SK-N-SH (cell line): Measurements from ENCODE around the gene TMEM179B. TPM values are rescaled to one million over a fixed set of nuclear protein-coding genes. Genes with fewer than 3 reads are reported as not detected.

Source experiments
- CTCF ChIA-PET: fragments of 300-600, 350-600 bp; formaldehyde crosslinking; extraction: SDS; loops from one replicate; lab custom pipeline; 2021; lab: Yijun Ruan, JAX
- POLR2A ChIA-PET: fragments of 350-600 bp; sonication (Branson Sonifier 250); formaldehyde crosslinking; extraction: SDS; loops from one replicate; lab custom pipeline; 2020; ENCODE audit warnings: antibody characterized with exemption, inconsistent platforms; lab: Yijun Ruan, JAX
- DNase-seq: peaks from one replicate; pipeline ENCODE4 v3.0.0; 2012
- H2AFZ ChIP-seq: fragments of 200-600 bp; sonication (generic); 2 replicates; pipeline ENCODE4 v1.8.1; 2016; ENCODE audit warnings: antibody characterized with exemption, mild to moderate bottlenecking, low read depth
- H3F3A ChIP-seq: fragments of 200-600 bp; sonication (generic); replicated peaks from 2 replicates; pipeline ENCODE3; 2016; ENCODE audit warnings: antibody characterized with exemption, mild to moderate bottlenecking; ENCODE audit not compliant: insufficient read depth
- H3K27ac ChIP-seq, 2 experiments: fragments of 200-500 bp in 1 of 2; fragments of 200-600 bp in 1 of 2; sonication (Bioruptor generic) in 1 of 2; sonication (generic), shearing (Covaris generic) in 1 of 2; 2 replicates each; pipeline versions ENCODE4 v1.5.1 to v1.6.1; 2014 to 2016; ENCODE audit warnings: low read depth in 2 of 2, inconsistent platforms in 1 of 2, low read length in 1 of 2, mild to moderate bottlenecking in 1 of 2, mixed read lengths in 1 of 2
- H3K27me3 ChIP-seq: fragments of 200-600 bp; sonication (generic), shearing (Covaris generic); 2 replicates; pipeline ENCODE4 v1.6.1; 2016; ENCODE audit warnings: mixed run types; ENCODE audit not compliant: insufficient read depth
- H3K36me3 ChIP-seq, 2 experiments: fragments of 200-500 bp in 1 of 2; fragments of 200-600 bp in 1 of 2; sonication (Bioruptor generic) in 1 of 2; sonication (generic) in 1 of 2; replicated peaks in 1 of 2; 2 replicates each; pipeline versions ENCODE3 to v1.5.1; 2014 to 2016; ENCODE audit warnings: low read length in 1 of 2, mild to moderate bottlenecking in 1 of 2; ENCODE audit not compliant: insufficient read depth in 2 of 2, control insufficient read depth in 1 of 2
- H3K4me1 ChIP-seq, 2 experiments: fragments of 200-500 bp in 1 of 2; fragments of 200-600 bp in 1 of 2; sonication (Bioruptor generic) in 1 of 2; sonication (generic), shearing (Covaris generic) in 1 of 2; 2 replicates each; pipeline versions ENCODE4 v1.5.1 to v1.6.1; 2014 to 2016; ENCODE audit warnings: low read depth in 1 of 2, low read length in 1 of 2, mixed run types in 1 of 2; ENCODE audit not compliant: insufficient read depth in 2 of 2, control insufficient read depth in 1 of 2
- H3K4me2 ChIP-seq: fragments of 200-600 bp; sonication (generic), shearing (Covaris generic); 2 replicates; pipeline ENCODE4 v1.6.1; 2017; ENCODE audit warnings: mixed run types
- H3K4me3 ChIP-seq, 2 experiments: fragments of 200-500 bp in 1 of 2; fragments of 200-600 bp in 1 of 2; sonication (Bioruptor generic) in 1 of 2; sonication (generic), shearing (Covaris generic) in 1 of 2; 2 replicates each; pipeline versions ENCODE4 v1.5.1 to v1.8.1; 2014 to 2016; ENCODE audit warnings: low read depth in 2 of 2, inconsistent platforms in 1 of 2, low read length in 1 of 2, mild to moderate bottlenecking in 1 of 2, mixed read lengths in 1 of 2, moderate library complexity in 1 of 2
- H3K79me2 ChIP-seq: fragments of 200-600 bp; sonication (generic); 2 replicates; pipeline ENCODE4 v1.8.1; 2017; ENCODE audit warnings: mild to moderate bottlenecking; ENCODE audit not compliant: insufficient read depth
- H3K9ac ChIP-seq: fragments of 200-600 bp; sonication (generic); 2 replicates; pipeline ENCODE4 v1.6.1; 2017; ENCODE audit warnings: mixed run types
- H3K9me2 ChIP-seq: fragments of 200-600 bp; sonication (generic); 2 replicates; pipeline ENCODE4 v1.6.1; 2017; ENCODE audit warnings: mixed run types
- H3K9me3 ChIP-seq: fragments of 200-600 bp; sonication (generic); 2 replicates; pipeline ENCODE4 v1.6.1; 2017; ENCODE audit warnings: mixed run types, mild to moderate bottlenecking, moderate library complexity
- H4K20me1 ChIP-seq: fragments of 200-600 bp; sonication (generic); 2 replicates; pipeline ENCODE4 v1.6.1; 2017; ENCODE audit warnings: mild to moderate bottlenecking, mixed run types; ENCODE audit not compliant: insufficient read depth
- ELF1 ChIP-seq: IDR thresholded peaks from 2 replicates; pipeline ENCODE4 v1.4.0; 2012
- EZH2phosphoT487 ChIP-seq: fragments of 200-600 bp; sonication (generic); IDR thresholded peaks from 2 replicates; pipeline ENCODE4 v1.6.1; 2017; ENCODE audit warnings: low read depth, mixed run types, mild to moderate bottlenecking, antibody characterized with exemption, moderate library complexity, borderline replicate concordance
- FOSL2 ChIP-seq: IDR thresholded peaks from 2 replicates; pipeline ENCODE4 v1.4.0; 2012; ENCODE audit warnings: low read depth, mild to moderate bottlenecking, moderate library complexity, borderline replicate concordance
- FOXM1 ChIP-seq: IDR thresholded peaks from 2 replicates; pipeline ENCODE4 v1.4.0; 2012; ENCODE audit warnings: low read depth, mild to moderate bottlenecking
- GABPA ChIP-seq: IDR thresholded peaks from 2 replicates; pipeline ENCODE4 v1.4.0; 2012; ENCODE audit warnings: low read depth, mild to moderate bottlenecking
- GATA2 ChIP-seq: sonication (generic); formaldehyde crosslinking; IDR thresholded peaks from 2 replicates; pipeline ENCODE4 v1.5.0; 2020; ENCODE audit warnings: mild to moderate bottlenecking, missing genetic modification reagents
- JUND ChIP-seq: IDR thresholded peaks from 2 replicates; pipeline ENCODE4 v1.4.0; 2012
- MAX ChIP-seq: IDR thresholded peaks from 2 replicates; pipeline ENCODE4 v1.4.0; 2012; ENCODE audit warnings: low read depth
- POLR2AphosphoS5 ChIP-seq: IDR thresholded peaks from 2 replicates; pipeline ENCODE4 v1.6.1; 2012; ENCODE audit warnings: low read depth, low read length
- RAD21 ChIP-seq: IDR thresholded peaks from 2 replicates; pipeline ENCODE4 v1.6.1; 2012; ENCODE audit warnings: mild to moderate bottlenecking, low read length
- RCOR1 ChIP-seq: fragments of 150-350 bp; IDR thresholded peaks from 2 replicates; pipeline ENCODE4 v1.6.1; 2017; ENCODE audit warnings: antibody characterized with exemption, low read length
- RFX5 ChIP-seq: IDR thresholded peaks from 2 replicates; pipeline ENCODE4 v1.6.1; 2012; ENCODE audit warnings: mild to moderate bottlenecking, improper control_type of control experiment, low read length
- RXRA ChIP-seq: IDR thresholded peaks from 2 replicates; pipeline ENCODE4 v1.4.0; 2012; ENCODE audit warnings: low read depth, mild to moderate bottlenecking, borderline replicate concordance
- SIN3A ChIP-seq: IDR thresholded peaks from 2 replicates; pipeline ENCODE4 v1.6.1; 2012; ENCODE audit warnings: low read depth, mild to moderate bottlenecking, low read length, moderate library complexity, borderline replicate concordance
- SMC3 ChIP-seq: IDR thresholded peaks from 2 replicates; pipeline ENCODE4 v1.6.1; 2012; ENCODE audit warnings: low read depth, low read length, improper control_type of control experiment
- TCF12 ChIP-seq: IDR thresholded peaks from 2 replicates; pipeline ENCODE4 v1.4.0; 2012
- TEAD4 ChIP-seq: IDR thresholded peaks from 2 replicates; pipeline ENCODE4 v1.4.0; 2012; ENCODE audit warnings: mild to moderate bottlenecking, borderline replicate concordance; ENCODE audit not compliant: insufficient read depth
- whole genome bisulfite sequencing: methylation state at CpG from one replicate; pipeline ENCODE4 v1.1.6; 2017; ENCODE audit warnings: low lambda C conversion rate; 5-methylcytosine and 5-hydroxymethylcytosine counted together
- polyA plus RNA-seq, 3 experiments: library from polyadenylated mRNA; depleted of rRNA; stranded (reverse); fragments of >200 nt; gene quantifications; 2 replicates each; pipeline ENCODE4 v1.2.3, GENCODE V29; 2012
- TF ChIP-seq, protein P1 (sequence below): fragments of 150-350 bp; IDR thresholded peaks from 2 replicates; pipeline ENCODE4 v1.6.1; 2016; ENCODE audit warnings: mild to moderate bottlenecking, low read depth, low read length
- TF ChIP-seq, protein P2 (sequence below): fragments of 200-600 bp; sonication (generic); IDR thresholded peaks from 2 replicates; pipeline ENCODE4 v1.6.1; 2017; ENCODE audit warnings: antibody characterized with exemption, mild to moderate bottlenecking, moderate library complexity
- TF ChIP-seq, protein P3 (sequence below): IDR thresholded peaks from 2 replicates; pipeline ENCODE4 v1.6.1; 2012; ENCODE audit warnings: mild to moderate bottlenecking, low read depth, low read length, moderate library complexity

TMEM179B gene
- polyA plus RNA-seq, 1 of the 3 experiments (the other 2 are of a cell fraction) = 69.6 TPM

GRCh38 chr11:62775646-62776045 is 11.6 kb upstream of the TMEM179B start:
- ChIA-PET CTCF (interaction anchor here (9.8 kb wide), 1 partner anchor 11 kb away, joined by 130 read pairs; the partner anchor contains the start of gene TMEM179B), POLR2A (interaction anchor here (0.7 to 1.8 kb wide), 3 partner anchors 11 to 66 kb away, joined by 3 to 8 read pairs (median 5); partner anchors contain the start of gene ZBTB3)
- no peak overlapping the region for H3K9ac ChIP-seq
- WGBS = 95% methylated on average over 17 of the region's 17 CpGs
- DNase-seq = no peak
- no peaks in the 10 kb centered on the region for H3K27me3 ChIP-seq
- no peak overlapping the region for H2AFZ ChIP-seq
- H4K20me1 ChIP-seq = no peaks in the 10 kb centered on the region
- H3K4me2 ChIP-seq = no peak overlapping the region
- no peak overlapping the region for H3K27ac ChIP-seq
- H3K4me1 ChIP-seq = peaks cover 0 to 6% of the 10 kb centered on the region in 2 experiments; a peak in 1 of 4 replicates
- TF ChIP-seq RAD21 = no peak
- TF ChIP-seq, protein P1, sequence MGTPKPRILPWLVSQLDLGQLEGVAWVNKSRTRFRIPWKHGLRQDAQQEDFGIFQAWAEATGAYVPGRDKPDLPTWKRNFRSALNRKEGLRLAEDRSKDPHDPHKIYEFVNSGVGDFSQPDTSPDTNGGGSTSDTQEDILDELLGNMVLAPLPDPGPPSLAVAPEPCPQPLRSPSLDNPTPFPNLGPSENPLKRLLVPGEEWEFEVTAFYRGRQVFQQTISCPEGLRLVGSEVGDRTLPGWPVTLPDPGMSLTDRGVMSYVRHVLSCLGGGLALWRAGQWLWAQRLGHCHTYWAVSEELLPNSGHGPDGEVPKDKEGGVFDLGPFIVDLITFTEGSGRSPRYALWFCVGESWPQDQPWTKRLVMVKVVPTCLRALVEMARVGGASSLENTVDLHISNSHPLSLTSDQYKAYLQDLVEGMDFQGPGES = no peak
- TF ChIP-seq RCOR1 = no peak
- TF ChIP-seq GABPA = no peak
- TF ChIP-seq, protein P2, sequence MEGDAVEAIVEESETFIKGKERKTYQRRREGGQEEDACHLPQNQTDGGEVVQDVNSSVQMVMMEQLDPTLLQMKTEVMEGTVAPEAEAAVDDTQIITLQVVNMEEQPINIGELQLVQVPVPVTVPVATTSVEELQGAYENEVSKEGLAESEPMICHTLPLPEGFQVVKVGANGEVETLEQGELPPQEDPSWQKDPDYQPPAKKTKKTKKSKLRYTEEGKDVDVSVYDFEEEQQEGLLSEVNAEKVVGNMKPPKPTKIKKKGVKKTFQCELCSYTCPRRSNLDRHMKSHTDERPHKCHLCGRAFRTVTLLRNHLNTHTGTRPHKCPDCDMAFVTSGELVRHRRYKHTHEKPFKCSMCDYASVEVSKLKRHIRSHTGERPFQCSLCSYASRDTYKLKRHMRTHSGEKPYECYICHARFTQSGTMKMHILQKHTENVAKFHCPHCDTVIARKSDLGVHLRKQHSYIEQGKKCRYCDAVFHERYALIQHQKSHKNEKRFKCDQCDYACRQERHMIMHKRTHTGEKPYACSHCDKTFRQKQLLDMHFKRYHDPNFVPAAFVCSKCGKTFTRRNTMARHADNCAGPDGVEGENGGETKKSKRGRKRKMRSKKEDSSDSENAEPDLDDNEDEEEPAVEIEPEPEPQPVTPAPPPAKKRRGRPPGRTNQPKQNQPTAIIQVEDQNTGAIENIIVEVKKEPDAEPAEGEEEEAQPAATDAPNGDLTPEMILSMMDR = no peak
- TF ChIP-seq FOSL2 = no peak
- no peak for TF ChIP-seq EZH2phosphoT487
- no peak for TF ChIP-seq JUND
- no peak for TF ChIP-seq SIN3A
- no peak for TF ChIP-seq SMC3
- TF ChIP-seq, all 33 proteins: peak for 0
- Histone ChIP-seq H3K4me3 (no peak overlapping the region), H3F3A (peaks cover 10% of the 10 kb centered on the region), H3K9me2 (no peaks in the 10 kb centered on the region), H3K79me2 (peaks cover 32% of the 10 kb centered on the region), H3K36me3 (peaks cover 5 to 6% of the 10 kb centered on the region in 2 experiments), H3K9me3 (no peaks in the 10 kb centered on the region)

GRCh38 chr11:62777389-62777788 is 9.8 kb upstream of the TMEM179B start:
- H3K27ac ChIP-seq = no peak overlapping the region
- ChIA-PET CTCF (interaction anchor here (1.1 to 9.8 kb wide), 2 partner anchors 9 to 86 kb away, joined by 3 to 130 read pairs; partner anchors contain the start of gene TMEM179B), POLR2A (no interaction called here)
- no peaks in the 10 kb centered on the region for H3K27me3 ChIP-seq
- WGBS = 94% methylated on average over 2 of the region's 2 CpGs
- H3K4me3 ChIP-seq = no peak overlapping the region
- H3K79me2 ChIP-seq = peaks cover 23% of the 10 kb centered on the region
- no peak for DNase-seq
- H3K9me2 ChIP-seq = no peaks in the 10 kb centered on the region
- H3K9ac ChIP-seq = no peak overlapping the region
- peaks cover 6% of the 10 kb centered on the region for H3F3A ChIP-seq
- H4K20me1 ChIP-seq = no peaks in the 10 kb centered on the region
- H3K4me2 ChIP-seq = no peak overlapping the region
- H2AFZ ChIP-seq = no peak overlapping the region
- H3K36me3 ChIP-seq = peaks cover 5 to 12% of the 10 kb centered on the region in 2 experiments
- no peaks in the 10 kb centered on the region for H3K9me3 ChIP-seq
- no peaks in the 10 kb centered on the region for H3K4me1 ChIP-seq
- TF ChIP-seq ELF1 (no peak), MAX (no peak), RXRA (no peak), FOXM1 (no peak), RFX5 (no peak), RCOR1 (no peak), TEAD4 (no peak), GATA2 (CRISPR knock-in tag) (no peak), GABPA (no peak), TCF12 (no peak), POLR2AphosphoS5 (no peak)
- TF ChIP-seq, protein P1 = no peak
- TF ChIP-seq, protein P3, sequence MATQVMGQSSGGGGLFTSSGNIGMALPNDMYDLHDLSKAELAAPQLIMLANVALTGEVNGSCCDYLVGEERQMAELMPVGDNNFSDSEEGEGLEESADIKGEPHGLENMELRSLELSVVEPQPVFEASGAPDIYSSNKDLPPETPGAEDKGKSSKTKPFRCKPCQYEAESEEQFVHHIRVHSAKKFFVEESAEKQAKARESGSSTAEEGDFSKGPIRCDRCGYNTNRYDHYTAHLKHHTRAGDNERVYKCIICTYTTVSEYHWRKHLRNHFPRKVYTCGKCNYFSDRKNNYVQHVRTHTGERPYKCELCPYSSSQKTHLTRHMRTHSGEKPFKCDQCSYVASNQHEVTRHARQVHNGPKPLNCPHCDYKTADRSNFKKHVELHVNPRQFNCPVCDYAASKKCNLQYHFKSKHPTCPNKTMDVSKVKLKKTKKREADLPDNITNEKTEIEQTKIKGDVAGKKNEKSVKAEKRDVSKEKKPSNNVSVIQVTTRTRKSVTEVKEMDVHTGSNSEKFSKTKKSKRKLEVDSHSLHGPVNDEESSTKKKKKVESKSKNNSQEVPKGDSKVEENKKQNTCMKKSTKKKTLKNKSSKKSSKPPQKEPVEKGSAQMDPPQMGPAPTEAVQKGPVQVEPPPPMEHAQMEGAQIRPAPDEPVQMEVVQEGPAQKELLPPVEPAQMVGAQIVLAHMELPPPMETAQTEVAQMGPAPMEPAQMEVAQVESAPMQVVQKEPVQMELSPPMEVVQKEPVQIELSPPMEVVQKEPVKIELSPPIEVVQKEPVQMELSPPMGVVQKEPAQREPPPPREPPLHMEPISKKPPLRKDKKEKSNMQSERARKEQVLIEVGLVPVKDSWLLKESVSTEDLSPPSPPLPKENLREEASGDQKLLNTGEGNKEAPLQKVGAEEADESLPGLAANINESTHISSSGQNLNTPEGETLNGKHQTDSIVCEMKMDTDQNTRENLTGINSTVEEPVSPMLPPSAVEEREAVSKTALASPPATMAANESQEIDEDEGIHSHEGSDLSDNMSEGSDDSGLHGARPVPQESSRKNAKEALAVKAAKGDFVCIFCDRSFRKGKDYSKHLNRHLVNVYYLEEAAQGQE = no peak
